Ovary (tissue), 9 donors: ENCODE results near the gene PPDPF. TPM values are rescaled to one million over a fixed set of nuclear protein-coding genes. Genes with fewer than 3 reads are reported as not detected.

Source experiments
- DNase-seq, 5 donors: peaks; one replicate each; pipeline ENCODE4 v3.0.0-alpha.2; 2019 to 2020
- H3K27ac ChIP-seq, 2 donors: fragments of 200-600 bp; one replicate each; pipeline versions ENCODE4 v1.5.1 to v1.8.0; 2019 to 2022
- H3K27me3 ChIP-seq: fragments of 200-600 bp; one replicate; pipeline ENCODE4 v1.8.0; 2022
- H3K36me3 ChIP-seq: fragments of 200-600 bp; sonication (generic); one replicate; pipeline ENCODE4 v1.5.1; 2019
- H3K4me1 ChIP-seq: one replicate; pipeline ENCODE4 v1.8.1; 2013; ENCODE audit warnings: mild to moderate bottlenecking, moderate library complexity; ENCODE audit not compliant: insufficient read depth
- H3K4me3 ChIP-seq: fragments of 200-600 bp; sonication (generic); one replicate; pipeline ENCODE4 v1.5.1; 2017
- H3K9me3 ChIP-seq, 2 donors: fragments of 200-600 bp in 1 of 2; sonication (generic) in 1 of 2; one replicate each; pipeline versions ENCODE4 v1.5.1 to v1.8.1; 2013 to 2019; ENCODE audit warnings: mild to moderate bottlenecking in 1 of 2, moderate library complexity in 1 of 2
- CTCF ChIP-seq, 3 donors: fragments of 450-650 bp in 2 of 3; fragments of 200-600 bp in 1 of 3; IDR thresholded peaks; one replicate each; pipeline versions ENCODE4 v1.5.1 to v1.8.0; 2016 to 2022; ENCODE audit warnings: antibody characterized with exemption in 3 of 3, mild to moderate bottlenecking in 1 of 3
- EP300 ChIP-seq: sonication (generic); formaldehyde crosslinking; IDR thresholded peaks from one replicate; pipeline ENCODE4 v1.6.1; 2017; ENCODE audit warnings: antibody characterized with exemption
- POLR2A ChIP-seq: fragments of 450-650 bp; IDR thresholded peaks from one replicate; pipeline ENCODE4 v1.6.1; 2017; ENCODE audit warnings: antibody characterized with exemption, mild to moderate bottlenecking, moderate library complexity
- WGBS, 3 donors: extraction: QIAGEN DNeasy Blood & Tissue Kit in 1 of 3; methylation state at CpG; one replicate each; pipeline versions ENCODE4 v1.1.5 to v1.1.7; 2013 to 2017; 5-methylcytosine and 5-hydroxymethylcytosine counted together
- intact Hi-C, 4 donors: fragments of 100-400 bp; cut with DNase I; formaldehyde crosslinking; loops; one replicate each; pipeline versions ENCODE4 v1.11.0 to v1.15.1; 2022 to 2023
- polyA plus RNA-seq, 2 donors: library from polyadenylated mRNA; stranded (reverse); fragments of 200-250 nt in 1 of 2; fragments of 350-450 nt in 1 of 2; fragmentation: Illumina TruSeq in 1 of 2; extraction: RNeasy Lipid Tissue Mini Kit (QIAGEN cat#74804) in 1 of 2; gene quantifications; one replicate each; pipeline ENCODE4 v1.2.3, GENCODE V29; 2013 to 2014
- total RNA-seq, 7 donors: library from RNA; depleted of rRNA in 2 of 7; stranded (reverse); fragments of >200 nt in 2 of 7; fragmentation: NEBNext Ultra II Directional in 3 of 7; extraction: Animal tissue kit (Norgen Biotek cat#: 25700) in 3 of 7; gene quantifications; one replicate each; pipeline versions ENCODE4 v1.1.0 to v1.2.4, GENCODE V29; 2016 to 2023
- donor health status: DM: no; HTN: no; CAD: no; lungs with moderate emphysema.
- donor health status: DM: no; HTN: no; CAD: no.
- donor health status: Bipolar disorder and iron deficiency.
- donor health status: DM: yes; HTN: yes; CAD: no.
- donor health status: DM: no; HTN: no; CAD: no.
- donor health status: DM: yes; HTN: yes; CAD: no.

PPDPF gene
- total and polyA plus RNA-seq, 9 donors: 4.9 to 315 (median 201) TPM

- Histone ChIP-seq H3K4me1 (peaks cover 2% of the 10 kb centered on the region), H3K36me3 (no peaks in the 10 kb centered on the region), H3K27me3 (no peaks in the 10 kb centered on the region), H3K27ac (no peak overlapping the region), H3K9me3 (no peaks in the 10 kb centered on the region), H3K4me3 (no peak overlapping the region)
- TF ChIP-seq CTCF (IDR thresholded peaks at IDR 0.05) (no peak), EP300 (no peak), POLR2A (no peak)
- intact Hi-C loops: no loop called here
- no peak for DNase-seq
- WGBS, 3 donors: 74 to 78% (median 77%) methylated on average over 42 to 49 of the region's 49 CpGs
Observed at GRCh38 chr20:63540417-63541186, 20.0 kb downstream of the PPDPF start.

GRCh38 chr20:63541371-63541770, 20.8 kb downstream of the PPDPF start:
- Histone ChIP-seq H3K36me3 (no peaks in the 10 kb centered on the region), H3K9me3 (no peaks in the 10 kb centered on the region), H3K4me1 (peaks cover 2% of the 10 kb centered on the region), H3K27me3 (no peaks in the 10 kb centered on the region), H3K27ac (no peak overlapping the region), H3K4me3 (no peak overlapping the region)
- no peak for DNase-seq
- intact Hi-C loops: no loop called here
- WGBS, 3 donors: 85 to 91% (median 85%) methylated on average over 27 to 28 of the region's 28 CpGs
- TF ChIP-seq CTCF (IDR thresholded peaks at IDR 0.05) (no peak), POLR2A (no peak), EP300 (no peak)

- TF ChIP-seq CTCF (IDR thresholded peaks at IDR 0.05) (no peak), POLR2A (no peak), EP300 (no peak)
- Histone ChIP-seq H3K27me3 (no peaks in the 10 kb centered on the region), H3K27ac (no peak overlapping the region), H3K36me3 (no peaks in the 10 kb centered on the region), H3K4me3 (no peak overlapping the region), H3K9me3 (no peaks in the 10 kb centered on the region), H3K4me1 (peaks cover 2% of the 10 kb centered on the region)
- WGBS, 3 donors: 28 to 48% (median 33%) methylated on average over 19 to 36 of the region's 36 CpGs
- intact Hi-C loops: no loop called here
- DNase-seq: no peak
Observed at GRCh38 chr20:63542031-63542559, 21.5 kb downstream of the PPDPF start.

GRCh38 chr20:63542696-63543095, 22.1 kb downstream of the PPDPF start:
- no peak overlapping the region for H3K27ac ChIP-seq
- intact Hi-C loops: no loop called here
- no peak overlapping the region for H3K4me3 ChIP-seq
- no peaks in the 10 kb centered on the region for H3K27me3 ChIP-seq
- no peak for DNase-seq
- H3K4me1 ChIP-seq: peaks cover 1% of the 10 kb centered on the region
- H3K9me3 ChIP-seq: no peaks in the 10 kb centered on the region
- no peaks in the 10 kb centered on the region for H3K36me3 ChIP-seq
- no peak for TF ChIP-seq CTCF (IDR thresholded peaks at IDR 0.05)
- TF ChIP-seq POLR2A: no peak
- no peak for TF ChIP-seq EP300
- WGBS, 3 donors: 67 to 79% (median 75%) methylated on average over 10 of the region's 10 CpGs
